Mucosa of stomach (tissue), 1 donor: Measurements from ENCODE around the gene ERICH3.

Experiments used
- H3K27me3 ChIP-seq: one replicate; pipeline ENCODE4 v1.7.0; 2013; ENCODE audit warnings: mild to moderate bottlenecking, low read length; ENCODE audit not compliant: control insufficient read depth, insufficient read depth
- H3K36me3 ChIP-seq: one replicate; pipeline ENCODE4 v1.7.0; 2013; ENCODE audit warnings: low read length; ENCODE audit not compliant: control insufficient read depth, insufficient read depth
- H3K4me1 ChIP-seq: one replicate; pipeline ENCODE4 v1.7.0; 2013; ENCODE audit warnings: mild to moderate bottlenecking, low read length; ENCODE audit not compliant: control insufficient read depth, insufficient read depth
- H3K4me3 ChIP-seq: one replicate; pipeline ENCODE4 v1.7.0; 2013; ENCODE audit warnings: low read length
- H3K9ac ChIP-seq: one replicate; pipeline ENCODE4 v1.7.0; 2013; ENCODE audit warnings: mild to moderate bottlenecking, low read length, moderate library complexity
- H3K9me3 ChIP-seq: one replicate; pipeline ENCODE4 v1.7.0; 2013; ENCODE audit warnings: mild to moderate bottlenecking, low read length, moderate library complexity; ENCODE audit not compliant: control insufficient read depth
- donor health status: Pancreatic carcinoma.

Gene ERICH3

GRCh38 chr1:74583397-74583796 lies 90.2 kb downstream of the ERICH3 start:
- Histone ChIP-seq H3K4me3 (no peak overlapping the region), H3K36me3 (no peaks in the 10 kb centered on the region), H3K4me1 (no peaks in the 10 kb centered on the region), H3K9ac (no peak overlapping the region), H3K27me3 (no peaks in the 10 kb centered on the region), H3K9me3 (no peaks in the 10 kb centered on the region)

- Histone ChIP-seq H3K4me1 (no peaks in the 10 kb centered on the region), H3K4me3 (no peak overlapping the region), H3K9ac (no peak overlapping the region), H3K36me3 (no peaks in the 10 kb centered on the region), H3K27me3 (no peaks in the 10 kb centered on the region), H3K9me3 (no peaks in the 10 kb centered on the region)
These were observed 94.2 kb downstream of the ERICH3 start for GRCh38 chr1:74579425-74579824.

GRCh38 chr1:74578101-74578500 lies 95.5 kb downstream of the ERICH3 start:
- no peaks in the 10 kb centered on the region for H3K4me1 ChIP-seq
- no peaks in the 10 kb centered on the region for H3K36me3 ChIP-seq
- no peak overlapping the region for H3K9ac ChIP-seq
- no peak overlapping the region for H3K4me3 ChIP-seq
- no peaks in the 10 kb centered on the region for H3K27me3 ChIP-seq
- no peaks in the 10 kb centered on the region for H3K9me3 ChIP-seq

DNA sequence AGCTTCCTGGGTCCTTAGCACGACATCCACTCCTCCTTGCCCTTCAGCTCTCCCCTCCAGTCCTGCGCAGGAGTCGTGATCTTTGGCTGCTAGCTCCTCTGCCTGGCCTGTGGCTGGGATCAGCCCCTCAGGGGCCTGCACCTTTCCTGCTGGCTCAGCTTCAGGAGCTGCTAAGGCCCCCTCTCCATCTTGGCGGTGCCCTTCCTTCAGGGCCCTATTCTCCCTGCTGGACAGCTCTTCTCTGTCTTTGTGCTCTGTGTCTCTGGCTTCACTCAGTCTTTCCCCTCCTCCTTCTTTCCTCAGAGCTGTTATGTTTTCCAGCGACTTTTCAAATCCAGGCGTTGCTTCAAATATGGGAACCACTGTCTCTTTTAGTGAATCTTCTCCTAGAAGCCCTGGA lies 101.7 kb downstream of the ERICH3 start:
- no peaks in the 10 kb centered on the region for H3K36me3 ChIP-seq
- H3K9me3 ChIP-seq = no peaks in the 10 kb centered on the region
- H3K9ac ChIP-seq = no peak overlapping the region

DNA sequence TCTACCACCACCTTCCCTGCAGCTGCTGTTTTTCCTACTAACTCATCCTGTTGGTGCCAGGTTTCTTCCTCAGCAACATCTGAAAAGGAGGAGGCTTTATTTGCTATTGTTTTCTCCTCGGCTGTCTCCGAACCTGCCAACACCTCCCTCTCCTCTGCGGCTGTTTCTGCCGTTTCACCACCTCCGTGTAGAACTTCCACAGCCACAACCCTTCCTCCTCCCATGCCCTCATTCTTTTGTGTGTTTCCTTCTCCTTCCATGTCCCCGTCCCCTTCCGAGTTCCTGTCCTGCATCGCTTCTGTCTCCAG lies 102.1 kb downstream of the ERICH3 start:
- Histone ChIP-seq H3K4me1 (no peaks in the 10 kb centered on the region), H3K9me3 (no peaks in the 10 kb centered on the region), H3K36me3 (no peaks in the 10 kb centered on the region), H3K27me3 (no peaks in the 10 kb centered on the region), H3K9ac (no peak overlapping the region), H3K4me3 (no peak overlapping the region)

More for the DNA sequence above, 101.7 kb downstream of the ERICH3 start:
- no peaks in the 10 kb centered on the region for H3K4me1 ChIP-seq
- H3K27me3 ChIP-seq = no peaks in the 10 kb centered on the region
- no peak overlapping the region for H3K4me3 ChIP-seq

GRCh38 chr1:74570797-74571492 lies 102.6 kb downstream of the ERICH3 start:
- Histone ChIP-seq H3K9ac (no peak overlapping the region), H3K36me3 (no peaks in the 10 kb centered on the region), H3K4me3 (no peak overlapping the region), H3K4me1 (no peaks in the 10 kb centered on the region), H3K9me3 (no peaks in the 10 kb centered on the region), H3K27me3 (no peaks in the 10 kb centered on the region)

DNA sequence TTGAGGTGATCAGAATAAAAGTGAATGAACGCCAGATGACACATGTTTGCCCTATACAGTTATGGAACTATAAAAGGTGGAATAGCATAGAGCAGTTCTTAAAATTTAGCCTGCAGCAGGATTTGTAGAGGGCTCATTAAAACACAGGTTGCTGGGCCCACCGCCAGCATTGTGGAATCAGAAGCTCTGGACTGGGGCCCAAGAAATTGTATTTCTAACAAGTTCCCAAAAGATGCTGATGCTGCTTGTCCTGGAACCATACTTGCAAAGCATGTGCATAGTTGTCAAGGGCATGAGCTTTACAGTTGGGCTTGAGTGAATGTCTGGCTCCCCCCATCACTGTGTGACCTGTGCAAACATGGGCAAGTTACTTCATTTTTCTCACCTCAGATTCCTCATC lies 123.7 kb downstream of the ERICH3 start:
- H3K4me3 ChIP-seq = no peak overlapping the region
- H3K27me3 ChIP-seq = no peaks in the 10 kb centered on the region
- H3K4me1 ChIP-seq = no peaks in the 10 kb centered on the region
- no peaks in the 10 kb centered on the region for H3K9me3 ChIP-seq
- no peak overlapping the region for H3K9ac ChIP-seq
- no peaks in the 10 kb centered on the region for H3K36me3 ChIP-seq

DNA sequence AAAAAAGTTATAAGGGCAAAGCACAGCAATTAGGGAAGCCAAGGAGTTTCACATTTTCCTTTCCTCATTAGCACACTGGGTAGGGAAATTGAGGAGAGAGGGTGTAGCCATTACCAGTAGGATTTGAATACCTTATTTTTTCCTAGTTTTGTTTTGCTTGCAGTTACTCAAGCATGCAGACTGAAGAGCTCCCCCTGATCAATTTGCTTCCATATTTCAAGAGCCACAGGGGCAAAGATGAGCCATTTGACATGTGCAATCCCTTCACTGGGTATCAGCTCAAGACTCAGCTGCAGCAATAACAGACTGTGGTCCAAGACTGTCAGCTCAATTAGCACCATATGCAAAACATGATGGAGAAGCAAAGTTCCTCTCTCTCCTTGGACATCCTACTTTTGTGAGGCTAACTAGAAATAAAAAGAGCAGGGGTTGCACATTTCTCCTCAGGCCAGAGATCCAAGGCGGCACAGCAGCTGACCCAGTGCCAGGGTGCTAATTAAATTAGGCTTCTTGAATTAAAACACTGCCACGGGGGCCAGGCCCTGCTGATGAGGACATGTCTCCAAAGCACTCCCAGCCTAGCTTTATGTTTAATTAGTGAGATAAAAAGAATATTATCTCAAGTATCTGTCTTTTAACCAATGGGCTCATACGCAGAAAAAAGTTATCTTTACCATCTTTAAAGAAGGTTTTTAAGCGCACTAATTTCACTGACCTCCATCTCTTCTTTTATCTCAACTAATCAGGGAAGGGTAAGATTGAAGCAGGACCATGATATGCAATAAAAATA lies 124.4 kb downstream of the ERICH3 start:
- Histone ChIP-seq H3K27me3 (no peaks in the 10 kb centered on the region), H3K4me1 (no peaks in the 10 kb centered on the region), H3K9me3 (no peaks in the 10 kb centered on the region), H3K4me3 (no peak overlapping the region), H3K9ac (no peak overlapping the region), H3K36me3 (no peaks in the 10 kb centered on the region)

GRCh38 chr1:74545821-74546220 lies 127.8 kb downstream of the ERICH3 start:
- no peak overlapping the region for H3K4me3 ChIP-seq
- H3K9ac ChIP-seq = no peak overlapping the region
- H3K9me3 ChIP-seq = no peaks in the 10 kb centered on the region
- no peaks in the 10 kb centered on the region for H3K36me3 ChIP-seq
- no peaks in the 10 kb centered on the region for H3K27me3 ChIP-seq
- no peaks in the 10 kb centered on the region for H3K4me1 ChIP-seq

- Histone ChIP-seq H3K36me3 (no peaks in the 10 kb centered on the region), H3K9ac (no peak overlapping the region), H3K27me3 (no peaks in the 10 kb centered on the region), H3K4me3 (no peak overlapping the region), H3K4me1 (no peaks in the 10 kb centered on the region), H3K9me3 (no peaks in the 10 kb centered on the region)
These were observed 139.4 kb downstream of the ERICH3 start for GRCh38 chr1:74534241-74534640.

GRCh38 chr1:74531796-74532195 lies 141.8 kb downstream of the ERICH3 start:
- H3K36me3 ChIP-seq = no peaks in the 10 kb centered on the region
- H3K4me3 ChIP-seq = no peak overlapping the region
- no peaks in the 10 kb centered on the region for H3K27me3 ChIP-seq
- no peaks in the 10 kb centered on the region for H3K9me3 ChIP-seq
- H3K4me1 ChIP-seq = no peaks in the 10 kb centered on the region
- H3K9ac ChIP-seq = no peak overlapping the region

DNA sequence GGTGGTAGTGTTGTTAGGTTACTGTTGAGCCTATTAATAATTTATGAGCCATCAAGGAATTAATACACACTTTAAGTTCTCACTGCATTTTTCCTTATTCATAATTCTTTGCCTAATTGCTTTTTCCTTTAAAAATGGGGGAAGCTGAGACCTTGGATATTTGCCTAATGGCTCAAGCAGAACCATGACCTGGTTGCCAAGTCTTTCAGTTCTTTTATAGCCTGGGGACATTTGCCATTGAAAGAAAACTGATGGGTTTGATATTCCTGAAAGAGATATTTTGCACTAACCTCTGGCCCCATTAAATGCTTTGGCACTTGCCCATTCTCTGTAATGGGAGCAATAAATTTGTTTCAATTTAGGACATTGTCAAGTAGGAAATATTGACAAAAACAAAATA lies 142.7 kb downstream of the ERICH3 start:
- no peaks in the 10 kb centered on the region for H3K4me1 ChIP-seq
- H3K36me3 ChIP-seq = no peaks in the 10 kb centered on the region
- H3K9me3 ChIP-seq = no peaks in the 10 kb centered on the region
- H3K9ac ChIP-seq = no peak overlapping the region
- H3K4me3 ChIP-seq = no peak overlapping the region
- H3K27me3 ChIP-seq = no peaks in the 10 kb centered on the region
